Gastroesophageal sphincter (tissue), 3 donors: ENCODE measurements around the gene TMEM127.

ENCODE experiments used
- POLR2A ChIP-seq, 2 donors: fragments of 450-650 bp; IDR thresholded peaks; one replicate each; pipeline ENCODE4 v1.6.1; 2017; ENCODE audit warnings: antibody characterized with exemption in 2 of 2, mild to moderate bottlenecking in 2 of 2, moderate library complexity in 1 of 2
- POLR2AphosphoS5 ChIP-seq: sonication (generic); formaldehyde crosslinking; IDR thresholded peaks from one replicate; pipeline ENCODE4 v1.6.1; 2017; ENCODE audit warnings: antibody characterized with exemption
- TF ChIP-seq, protein P1 (sequence below), 4 experiments: fragments of 200-600 bp in 2 of 4; fragments of 450-650 bp in 2 of 4; sonication (generic) in 1 of 4; IDR thresholded peaks; one replicate each; pipeline ENCODE4 v1.5.1; 2017 to 2019; ENCODE audit warnings: antibody characterized with exemption in 4 of 4, mild to moderate bottlenecking in 2 of 4, moderate library complexity in 2 of 4

- TF ChIP-seq, protein P1, sequence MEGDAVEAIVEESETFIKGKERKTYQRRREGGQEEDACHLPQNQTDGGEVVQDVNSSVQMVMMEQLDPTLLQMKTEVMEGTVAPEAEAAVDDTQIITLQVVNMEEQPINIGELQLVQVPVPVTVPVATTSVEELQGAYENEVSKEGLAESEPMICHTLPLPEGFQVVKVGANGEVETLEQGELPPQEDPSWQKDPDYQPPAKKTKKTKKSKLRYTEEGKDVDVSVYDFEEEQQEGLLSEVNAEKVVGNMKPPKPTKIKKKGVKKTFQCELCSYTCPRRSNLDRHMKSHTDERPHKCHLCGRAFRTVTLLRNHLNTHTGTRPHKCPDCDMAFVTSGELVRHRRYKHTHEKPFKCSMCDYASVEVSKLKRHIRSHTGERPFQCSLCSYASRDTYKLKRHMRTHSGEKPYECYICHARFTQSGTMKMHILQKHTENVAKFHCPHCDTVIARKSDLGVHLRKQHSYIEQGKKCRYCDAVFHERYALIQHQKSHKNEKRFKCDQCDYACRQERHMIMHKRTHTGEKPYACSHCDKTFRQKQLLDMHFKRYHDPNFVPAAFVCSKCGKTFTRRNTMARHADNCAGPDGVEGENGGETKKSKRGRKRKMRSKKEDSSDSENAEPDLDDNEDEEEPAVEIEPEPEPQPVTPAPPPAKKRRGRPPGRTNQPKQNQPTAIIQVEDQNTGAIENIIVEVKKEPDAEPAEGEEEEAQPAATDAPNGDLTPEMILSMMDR (IDR thresholded peaks at IDR 0.05), result no peak
- TF ChIP-seq POLR2A (IDR thresholded peaks at IDR 0.05) (no peak), POLR2AphosphoS5 (no peak)
Measured at GRCh38 chr2:96209011-96209728, 56.6 kb downstream of the TMEM127 start.
